HepG2 (cell line): ENCODE results near the gene TTC39B. TPM values are rescaled to one million over a fixed set of nuclear protein-coding genes. Genes with fewer than 3 reads are reported as not detected.

Experiments
- ATAC-seq: fragments of 200-7000 bp; cut with Tn5 transposase; 3 replicates; pipeline ENCODE4 v1.9.1; 2020; ENCODE audit warnings: mild to moderate bottlenecking, moderate library complexity
- BruUV-seq: library from RNA; stranded (reverse); fragments of 400-500 nt; replicated peaks from 2 replicates; lab custom pipeline; 2021; lab: Mats Ljungman, UMichigan
- CTCF ChIA-PET: fragments of 300-600 bp; formaldehyde crosslinking; extraction: SDS; loops from one replicate; lab custom pipeline; 2021; ENCODE audit warnings: low total read pairs, inconsistent platforms, low intra/inter-chr PET ratio; lab: Yijun Ruan, JAX
- POLR2A ChIA-PET: fragments of 350-600 bp; sonication (Branson Sonifier 250); formaldehyde crosslinking; loops from one replicate; lab custom pipeline; 2020; ENCODE audit warnings: antibody characterized with exemption, inconsistent platforms; lab: Yijun Ruan, JAX
- DNase-seq: peaks from one replicate; pipeline ENCODE4 v3.0.0-alpha.2; 2015; ENCODE audit warnings: low spot score
- FAIRE-seq: peaks from 3 replicates; lab custom pipeline; 2011; peaks lifted over from hg19 to GRCh38; lab: Jason Lieb, UNC
- H2AFZ ChIP-seq: one replicate; pipeline ENCODE4 v1.6.1; 2011; ENCODE audit warnings: low read length, inconsistent platforms
- H3K27ac ChIP-seq: fragments of 300-600 bp; 3 replicates; pipeline ENCODE4 v1.8.0; 2011; ENCODE audit warnings: mixed run types, mild to moderate bottlenecking, mixed read lengths, low read length, inconsistent platforms; ENCODE audit not compliant: insufficient read depth; ENCODE audit errors: extremely low read length
- H3K27me3 ChIP-seq, 2 experiments: fragments of 200-600 bp in 1 of 2; 2 replicates in 1 of 2; 3 replicates in 1 of 2; pipeline versions ENCODE4 v1.6.0 to v1.8.0; 2011; ENCODE audit warnings: low read length in 2 of 2, mild to moderate bottlenecking in 2 of 2, moderate library complexity in 2 of 2, inconsistent platforms in 1 of 2; ENCODE audit not compliant: insufficient read depth in 2 of 2, control insufficient read depth in 1 of 2
- H3K36me3 ChIP-seq, 2 experiments: fragments of 200-600 bp in 1 of 2; replicated peaks in 1 of 2; 2 replicates in 1 of 2; 3 replicates in 1 of 2; pipeline versions ENCODE4 v1.5.1 to v1.8.0; 2011; ENCODE audit warnings: low read length in 2 of 2, inconsistent platforms in 1 of 2; ENCODE audit not compliant: insufficient read depth in 2 of 2, control insufficient read depth in 1 of 2
- H3K4me1 ChIP-seq: 2 replicates; pipeline ENCODE4 v1.5.1; 2012; ENCODE audit warnings: low read length, inconsistent platforms; ENCODE audit not compliant: insufficient read depth
- H3K4me2 ChIP-seq: 2 replicates; pipeline ENCODE4 v1.6.0; 2011; ENCODE audit warnings: low read depth, low read length, inconsistent platforms
- H3K4me3 ChIP-seq, 3 experiments: fragments of 200-600 bp in 1 of 3; sonication (generic), shearing (Covaris generic) in 1 of 3; replicated peaks in 1 of 3; 2 replicates each; pipeline ENCODE4 v1.5.1; 2011 to 2016; ENCODE audit warnings: low read length in 3 of 3, inconsistent platforms in 2 of 3, low read depth in 2 of 3, mild to moderate bottlenecking in 2 of 3, control low read depth in 1 of 3, mixed read lengths in 1 of 3; ENCODE audit not compliant: insufficient read depth in 1 of 3
- H3K79me2 ChIP-seq: one replicate; pipeline ENCODE4 v1.6.1; 2011; ENCODE audit warnings: low read length, inconsistent platforms; ENCODE audit not compliant: insufficient read depth
- H3K9ac ChIP-seq: 2 replicates; pipeline ENCODE4 v1.6.0; 2011; ENCODE audit warnings: mild to moderate bottlenecking, low read depth, low read length, inconsistent platforms; ENCODE audit not compliant: insufficient read depth
- H3K9me3 ChIP-seq: 2 replicates; pipeline ENCODE4 v1.5.1; 2012; ENCODE audit warnings: mild to moderate bottlenecking, low read length
- H4K20me1 ChIP-seq: 2 replicates; pipeline ENCODE4 v1.6.0; 2011; ENCODE audit warnings: inconsistent platforms, mild to moderate bottlenecking, low read length, moderate library complexity; ENCODE audit not compliant: insufficient read depth
- NBN ChIP-seq: fragments of 450-650 bp; conservative IDR thresholded peaks from 2 replicates; pipeline ENCODE4 v1.6.1; 2017
- NFYB ChIP-seq: sonication (generic); formaldehyde crosslinking; IDR thresholded peaks from 2 replicates; pipeline ENCODE4 v1.4.0; 2020; ENCODE audit warnings: missing genetic modification reagents
- STAT5B ChIP-seq: sonication (generic); formaldehyde crosslinking; IDR thresholded peaks from 2 replicates; pipeline ENCODE4 v1.4.0; 2020; ENCODE audit warnings: missing genetic modification reagents
- ZKSCAN1 ChIP-seq: fragments of 150-350 bp; IDR thresholded peaks from 2 replicates; pipeline ENCODE4 v1.6.1; 2014; ENCODE audit warnings: low read length
- ZNF841 ChIP-seq: sonication (generic); formaldehyde crosslinking; IDR thresholded peaks from 2 replicates; pipeline ENCODE4 v1.8.1; 2023; ENCODE audit warnings: missing genetic modification reagents, borderline replicate concordance
- ZSCAN22 ChIP-seq: sonication (generic); formaldehyde crosslinking; IDR thresholded peaks from 2 replicates; pipeline ENCODE4 v1.4.0; 2020; ENCODE audit warnings: mild to moderate bottlenecking, missing genetic modification reagents
- WGBS: methylation state at CpG from one replicate; pipeline ENCODE4 v1.1.6; 2017; ENCODE audit warnings: low lambda C conversion rate; 5-methylcytosine and 5-hydroxymethylcytosine counted together
- in situ Hi-C: cut with HindIII; loops from 2 replicates; pipeline ENCODE4 v1.10.0; 2017; ENCODE audit warnings: low pct_unique_long_range_greater_than_20kb; ENCODE audit not compliant: extremely low pct_ligation_motif_present
- intact Hi-C: fragments of 100-400 bp; cut with micrococcal nuclease; formaldehyde crosslinking; loops from one replicate; pipeline ENCODE4 v1.10.0; 2022; ENCODE audit not compliant: unreplicated experiment
- polyA plus RNA-seq, 8 experiments: library from polyadenylated mRNA; depleted of rRNA in 3 of 8; stranded (reverse) in 7 of 8; unstranded in 1 of 8; fragments of >200 nt; fragmentation: Illumina TruSeq in 4 of 8; extraction: Trizol in 4 of 8; gene quantifications; 2 replicates each; pipeline versions ENCODE4 v1.2.1 to v1.2.3, GENCODE V29; 2011 to 2016; ENCODE audit warnings: low read depth in 4 of 8, missing spikeins in 1 of 8, mixed read lengths in 1 of 8; ENCODE audit not compliant: insufficient read depth in 1 of 8
- total RNA-seq, 5 experiments: library from RNA; depleted of rRNA; stranded (reverse); fragments of >200 nt; fragmentation: Illumina TruSeq; extraction: Trizol; gene quantifications; 2 replicates each; pipeline ENCODE4 v1.2.3, GENCODE V29; 2016; ENCODE audit warnings: low read depth in 1 of 5
- TF ChIP-seq, protein P1 (sequence below): sonication (generic); formaldehyde crosslinking; IDR thresholded peaks from 2 replicates; pipeline ENCODE4 v1.9.0; 2021; ENCODE audit warnings: missing genetic modification reagents, borderline replicate concordance

The TTC39B gene
- total and polyA plus RNA-seq, 2 of the 13 experiments (the other 11 are each of a cell fraction or from before 2014, with no cell fraction given) = 14.3 to 19.4 TPM

- CTCF ChIA-PET = no interaction called here
- no peak for FAIRE-seq
Measured at GRCh38 chr9:15229409-15229808, 77.6 kb downstream of the TTC39B start.

GRCh38 chr9:15227491-15227890 is 79.5 kb downstream of the TTC39B start:
- H3K27ac ChIP-seq = no peak overlapping the region
- no peaks in the 10 kb centered on the region for H3K27me3 ChIP-seq
- no peak overlapping the region for H3K9ac ChIP-seq
- DNase-seq (no peak), FAIRE-seq (no peak), ATAC-seq (no peak)
- H2AFZ ChIP-seq = no peak overlapping the region
- H3K9me3 ChIP-seq = no peaks in the 10 kb centered on the region
- no peak overlapping the region for H3K4me2 ChIP-seq
- H3K79me2 ChIP-seq = peaks cover 3% of the 10 kb centered on the region
- no peak overlapping the region for H3K4me3 ChIP-seq
- intact Hi-C loops (no loop called here), in situ Hi-C loops (no loop called here)
- 98% methylated on average over 4 of the region's 4 CpGs for WGBS
- CTCF ChIA-PET = no interaction called here
- H3K4me1 ChIP-seq = no peaks in the 10 kb centered on the region
- no peaks in the 10 kb centered on the region for H4K20me1 ChIP-seq
- BruUV-seq = no TSS peak
- TF ChIP-seq NBN = no peak
- TF ChIP-seq ZKSCAN1 = no peak
- TF ChIP-seq ZNF841 (CRISPR knock-in tag) = no peak
- TF ChIP-seq NFYB (CRISPR knock-in tag) = no peak
- TF ChIP-seq, protein P1, sequence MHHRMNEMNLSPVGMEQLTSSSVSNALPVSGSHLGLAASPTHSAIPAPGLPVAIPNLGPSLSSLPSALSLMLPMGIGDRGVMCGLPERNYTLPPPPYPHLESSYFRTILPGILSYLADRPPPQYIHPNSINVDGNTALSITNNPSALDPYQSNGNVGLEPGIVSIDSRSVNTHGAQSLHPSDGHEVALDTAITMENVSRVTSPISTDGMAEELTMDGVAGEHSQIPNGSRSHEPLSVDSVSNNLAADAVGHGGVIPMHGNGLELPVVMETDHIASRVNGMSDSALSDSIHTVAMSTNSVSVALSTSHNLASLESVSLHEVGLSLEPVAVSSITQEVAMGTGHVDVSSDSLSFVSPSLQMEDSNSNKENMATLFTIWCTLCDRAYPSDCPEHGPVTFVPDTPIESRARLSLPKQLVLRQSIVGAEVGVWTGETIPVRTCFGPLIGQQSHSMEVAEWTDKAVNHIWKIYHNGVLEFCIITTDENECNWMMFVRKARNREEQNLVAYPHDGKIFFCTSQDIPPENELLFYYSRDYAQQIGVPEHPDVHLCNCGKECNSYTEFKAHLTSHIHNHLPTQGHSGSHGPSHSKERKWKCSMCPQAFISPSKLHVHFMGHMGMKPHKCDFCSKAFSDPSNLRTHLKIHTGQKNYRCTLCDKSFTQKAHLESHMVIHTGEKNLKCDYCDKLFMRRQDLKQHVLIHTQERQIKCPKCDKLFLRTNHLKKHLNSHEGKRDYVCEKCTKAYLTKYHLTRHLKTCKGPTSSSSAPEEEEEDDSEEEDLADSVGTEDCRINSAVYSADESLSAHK (CRISPR knock-in tag) = no peak
- no peak for TF ChIP-seq STAT5B
- POLR2A ChIA-PET = no interaction called here
- H3K36me3 ChIP-seq = peaks cover 3 to 16% of the 10 kb centered on the region in 2 experiments; a peak in 3 of 5 replicates

More at GRCh38 chr9:15229409-15229808, 77.6 kb downstream of the TTC39B start:
- 0 out of 5 replicates have a peak, but pooled peaks cover 0 to 3% of the 10 kb centered on the region in 2 experiments for H3K36me3 ChIP-seq
- no peaks in the 10 kb centered on the region for H3K27me3 ChIP-seq
- 91% methylated on average over 5 of the region's 5 CpGs for WGBS
- ATAC-seq (no peak), DNase-seq (no peak)
- no peaks in the 10 kb centered on the region for H3K9me3 ChIP-seq
- intact Hi-C loops = no loop called here
- H3K4me3 ChIP-seq = no peak overlapping the region
- no peaks in the 10 kb centered on the region for H4K20me1 ChIP-seq
- no peak overlapping the region for H3K4me2 ChIP-seq
- no peak overlapping the region for H2AFZ ChIP-seq
- H3K79me2 ChIP-seq = peaks cover 3% of the 10 kb centered on the region
- no peak overlapping the region for H3K27ac ChIP-seq
- H3K4me1 ChIP-seq = no peaks in the 10 kb centered on the region
- no peak overlapping the region for H3K9ac ChIP-seq
- no peak for TF ChIP-seq ZSCAN22 (CRISPR knock-in tag)
- in situ Hi-C loops = no loop called here
- no TSS peak for BruUV-seq
- POLR2A ChIA-PET = interaction anchor here (0.6 kb wide), 1 partner anchor 323 kb away, joined by 3 read pairs; no protein-coding TSS in a partner anchor
